SHP77 (cell line): Measurements from ENCODE around the gene PLCXD1.

Experiments used
- DNase-seq, 2 experiments: peaks; one replicate each; lab custom pipeline; 2025; lab: John Stamatoyannopoulos, UW

Gene PLCXD1

DNA sequence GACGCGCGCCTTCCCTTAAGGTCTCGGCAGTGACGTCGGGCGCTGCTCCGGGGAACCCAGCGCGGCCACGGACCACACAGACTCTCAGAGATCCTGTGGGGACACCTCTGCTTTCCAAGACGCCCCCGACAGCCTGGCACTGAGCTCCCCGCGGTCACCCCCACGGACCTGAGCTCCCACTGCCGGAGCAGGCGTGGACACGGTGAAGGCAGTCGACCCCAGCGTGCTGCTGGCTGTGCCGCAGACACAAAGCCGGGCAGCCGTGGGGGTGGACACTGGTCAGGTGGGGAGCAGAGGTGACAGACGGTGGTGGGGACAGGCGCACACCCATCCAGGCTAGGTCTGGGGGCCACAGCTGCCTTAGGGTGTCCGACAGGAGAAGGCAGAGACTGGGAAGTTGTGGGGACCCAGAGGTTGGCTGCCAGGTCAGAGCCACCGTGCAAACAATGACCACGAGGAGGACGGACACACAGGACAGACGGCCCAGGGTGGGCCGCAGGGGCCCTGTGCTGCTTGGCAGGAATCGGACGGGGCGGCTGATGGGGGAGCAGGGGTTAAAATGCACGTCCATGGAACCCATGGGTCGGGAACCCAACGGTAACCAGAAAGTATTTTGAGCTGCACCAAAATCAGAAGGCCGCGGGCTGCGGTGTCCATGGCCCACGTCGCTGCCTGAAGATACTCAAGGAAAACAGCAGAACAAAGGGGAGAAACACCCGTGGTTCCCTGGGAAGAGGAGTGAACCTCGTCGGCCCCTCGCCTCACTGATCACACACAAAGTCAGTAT lies 54.0 kb downstream of the PLCXD1 start:
- no peak for DNase-seq

DNA sequence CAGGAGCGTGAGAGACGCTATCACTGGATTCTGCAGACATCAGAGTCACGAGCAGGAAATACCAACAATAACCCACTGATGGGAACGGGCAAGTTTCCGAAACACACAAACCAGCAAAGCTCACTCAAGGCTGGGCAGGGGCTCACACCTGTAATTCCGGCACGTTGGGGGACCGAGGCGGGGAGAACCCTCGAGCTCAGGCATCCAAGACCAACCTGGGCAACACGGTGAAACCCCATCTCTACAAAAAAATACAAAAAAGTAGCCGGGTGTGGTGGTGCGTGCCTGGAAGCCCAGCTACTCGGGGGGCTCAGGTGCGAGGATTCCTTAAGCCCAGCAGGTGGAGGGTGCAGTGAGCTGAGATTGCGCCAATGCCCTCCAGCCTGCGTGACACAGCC lies 54.6 kb downstream of the PLCXD1 start:
- no peak for DNase-seq

DNA sequence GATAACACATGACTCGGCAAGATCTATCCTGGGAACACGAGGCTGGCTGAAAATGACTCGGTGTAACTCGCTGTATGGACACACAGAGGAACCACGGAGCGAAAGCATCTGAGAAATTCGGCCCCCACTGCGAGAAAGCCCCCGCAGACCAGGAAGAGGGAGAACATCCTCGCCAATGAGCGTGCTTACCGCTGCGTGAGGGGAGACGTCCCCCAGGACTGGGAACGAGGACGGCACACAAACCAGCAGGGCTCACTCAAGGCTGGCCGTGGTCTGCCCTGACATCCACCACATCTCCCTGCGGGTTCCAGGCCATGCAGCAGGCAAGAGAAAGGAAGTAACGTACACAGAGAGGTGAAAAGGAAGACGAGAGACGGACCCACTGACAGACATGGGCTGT lies 55.0 kb downstream of the PLCXD1 start:
- DNase-seq: no peak

GRCh38 chrX:337331-337831 lies 56.2 kb downstream of the PLCXD1 start:
- no peak for DNase-seq

- no peak for DNase-seq
Observed at GRCh38 chrX:338281-338835, 57.2 kb downstream of the PLCXD1 start.

GRCh38 chrX:338836-339400 lies 57.7 kb downstream of the PLCXD1 start:
- no peak for DNase-seq

DNA sequence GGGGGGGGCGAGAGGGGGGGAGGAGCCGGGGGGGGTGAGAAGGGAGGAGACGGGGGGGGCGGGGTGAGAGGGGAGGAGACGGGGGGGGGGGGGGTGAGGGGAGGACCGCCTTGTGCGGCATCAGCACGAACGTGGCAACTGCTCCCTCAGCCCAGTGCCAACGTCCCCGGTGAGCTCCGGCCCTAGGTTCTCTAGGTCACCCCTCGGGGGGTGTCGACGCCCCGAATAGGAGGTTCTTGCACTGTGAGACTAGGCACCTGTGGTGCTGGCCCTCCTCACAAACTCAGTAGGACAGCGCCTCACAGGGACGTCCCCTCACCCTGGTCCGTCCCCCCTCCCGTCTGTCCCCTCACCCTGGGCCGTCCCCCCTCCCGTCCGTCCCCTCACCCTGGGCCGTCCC lies 58.9 kb downstream of the PLCXD1 start:
- no peak for DNase-seq

DNA sequence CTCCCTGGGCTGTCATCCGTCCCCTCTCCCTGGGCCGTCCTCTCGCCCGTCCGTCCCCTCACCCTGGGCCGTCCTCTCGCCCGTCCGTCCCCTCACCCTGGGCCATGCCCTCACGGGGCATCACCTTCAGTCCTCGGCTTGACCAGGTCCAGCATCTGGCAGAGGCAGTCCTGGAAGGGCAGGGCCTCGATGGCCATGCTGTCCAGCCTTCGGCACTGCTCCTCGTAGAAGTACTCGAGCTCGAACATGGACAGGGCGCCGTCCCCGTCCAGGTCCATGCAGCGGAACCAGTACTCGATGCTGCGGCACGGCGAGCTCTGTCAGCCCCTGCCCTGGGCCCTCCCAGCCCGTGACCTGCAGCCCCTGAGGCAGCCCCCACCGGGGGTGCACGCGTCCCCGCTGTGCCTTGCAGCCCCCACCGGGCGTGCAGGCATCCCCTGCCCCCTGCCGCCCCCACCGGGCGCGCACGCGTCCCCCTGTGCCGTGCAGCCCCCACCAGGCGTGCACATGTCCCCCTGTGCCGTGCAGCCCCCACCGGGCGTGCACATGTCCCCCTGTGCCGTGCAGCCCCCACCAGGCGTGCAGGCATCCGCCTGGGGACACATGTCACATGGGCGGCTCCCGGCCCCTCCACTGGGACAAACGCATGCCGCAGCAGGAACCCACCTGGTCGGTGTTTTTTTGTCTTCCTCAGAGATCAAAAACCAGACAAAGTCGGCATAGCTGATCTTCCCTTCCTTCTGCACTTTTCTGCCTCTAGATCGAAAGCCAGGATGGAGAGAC lies 59.7 kb downstream of the PLCXD1 start:
- no peak for DNase-seq

DNA sequence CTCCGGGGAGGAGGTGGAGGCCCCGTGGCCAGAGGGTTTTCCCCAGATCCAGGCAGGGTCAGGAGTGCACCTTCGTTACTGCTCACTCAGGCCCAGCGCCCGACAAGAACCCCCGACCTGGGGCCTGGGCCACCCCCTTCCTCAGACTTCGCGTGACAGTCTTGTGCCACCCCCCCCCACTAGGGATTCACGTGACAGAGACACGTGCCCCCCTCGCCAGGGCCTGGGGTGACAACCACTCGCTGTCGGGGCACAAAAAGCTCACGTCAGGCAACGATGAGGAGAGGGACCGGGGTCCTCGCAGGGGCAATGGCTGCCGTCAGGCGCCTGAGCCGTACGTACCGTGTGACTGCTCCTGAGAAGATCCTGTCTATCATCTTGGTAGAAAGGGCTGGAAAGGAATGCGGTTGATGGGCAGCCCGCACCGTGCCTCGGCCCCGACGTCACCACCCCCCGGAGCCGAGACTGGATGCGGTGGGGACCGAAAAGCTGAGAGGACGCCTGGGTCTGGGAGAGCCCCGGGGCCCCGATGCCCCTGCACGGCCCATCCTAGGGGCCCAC lies 60.4 kb downstream of the PLCXD1 start:
- no peak for DNase-seq

GRCh38 chrX:344371-344901 lies 63.3 kb downstream of the PLCXD1 start:
- DNase-seq: no peak

- no peak for DNase-seq
Observed at GRCh38 chrX:345020-345925, 64.1 kb downstream of the PLCXD1 start.

DNA sequence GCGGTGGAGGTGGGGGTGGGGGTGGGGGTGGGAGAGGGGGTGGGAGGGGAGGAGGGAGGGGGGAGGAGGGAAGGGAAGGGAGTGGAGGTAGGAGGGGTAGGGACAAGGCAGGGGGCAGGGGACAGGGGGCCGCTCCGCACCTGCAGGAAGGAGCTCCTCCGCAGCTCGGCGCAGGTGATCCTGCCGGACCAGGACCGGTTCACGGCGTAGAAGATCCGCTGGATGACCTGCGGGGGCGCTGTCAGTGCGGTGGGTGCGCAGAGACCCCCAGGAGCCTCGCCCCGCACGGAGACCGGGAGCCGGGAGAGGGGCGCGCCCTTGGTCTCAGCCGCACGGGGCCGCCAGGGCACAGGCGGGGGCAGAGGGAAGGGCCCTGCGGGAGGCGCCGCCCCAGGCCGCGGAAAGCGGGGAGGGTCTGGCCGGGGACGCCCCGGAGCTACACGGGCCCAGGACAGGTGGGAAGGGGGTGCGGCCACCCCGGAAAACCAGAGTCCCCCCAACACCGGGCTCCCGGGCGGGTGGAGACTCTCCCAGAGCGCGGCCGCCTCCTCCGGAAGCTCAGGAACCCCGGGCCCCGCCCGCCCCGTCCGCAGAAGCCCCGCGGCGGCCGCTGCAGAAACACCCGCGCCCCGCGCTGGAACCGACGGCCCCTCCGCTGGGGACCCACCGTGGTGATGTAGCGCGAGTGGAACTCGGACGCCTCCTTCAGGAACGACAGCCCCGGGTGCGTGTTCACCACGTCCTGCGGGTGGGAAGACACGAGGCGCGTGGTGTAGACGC lies 65.0 kb downstream of the PLCXD1 start:
- DNase-seq: no peak

GRCh38 chrX:347351-348117 lies 66.4 kb downstream of the PLCXD1 start:
- no peak for DNase-seq

DNA sequence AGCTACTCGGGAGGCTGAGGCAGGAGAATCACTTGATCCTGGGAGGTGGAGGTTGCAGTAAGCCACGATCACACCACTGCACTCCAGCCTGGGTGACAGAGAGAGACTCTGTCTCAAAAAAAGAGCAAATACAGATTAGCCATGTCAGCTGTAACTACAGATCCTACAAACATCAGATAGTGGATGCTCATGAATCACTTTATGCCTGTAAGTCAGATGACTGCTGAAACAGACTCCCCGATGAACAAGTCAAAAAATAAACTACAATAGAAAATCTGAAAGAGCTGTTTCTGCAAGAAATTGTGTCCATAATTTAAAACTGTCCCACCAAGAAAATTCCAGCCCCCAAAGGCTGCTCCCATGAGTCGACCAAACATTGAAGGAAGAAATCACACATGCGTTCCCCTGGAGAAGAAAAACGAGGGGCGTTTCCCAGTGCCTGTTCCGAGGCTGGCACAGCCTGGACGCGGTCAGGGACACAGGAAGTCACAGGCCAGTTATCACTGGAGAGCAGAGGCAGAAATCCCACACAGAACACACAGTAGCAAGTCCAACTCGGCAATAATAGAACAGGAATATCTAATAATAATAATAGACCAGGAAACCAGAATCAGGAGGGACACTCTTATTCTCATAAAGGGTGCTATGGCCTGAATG lies 67.4 kb downstream of the PLCXD1 start:
- DNase-seq: no peak

- no peak for DNase-seq
Observed at GRCh38 chrX:349196-349595, 68.0 kb downstream of the PLCXD1 start.

GRCh38 chrX:349702-350101 lies 68.5 kb downstream of the PLCXD1 start:
- DNase-seq: no peak

GRCh38 chrX:350148-350533 lies 69.0 kb downstream of the PLCXD1 start:
- DNase-seq: no peak

DNA sequence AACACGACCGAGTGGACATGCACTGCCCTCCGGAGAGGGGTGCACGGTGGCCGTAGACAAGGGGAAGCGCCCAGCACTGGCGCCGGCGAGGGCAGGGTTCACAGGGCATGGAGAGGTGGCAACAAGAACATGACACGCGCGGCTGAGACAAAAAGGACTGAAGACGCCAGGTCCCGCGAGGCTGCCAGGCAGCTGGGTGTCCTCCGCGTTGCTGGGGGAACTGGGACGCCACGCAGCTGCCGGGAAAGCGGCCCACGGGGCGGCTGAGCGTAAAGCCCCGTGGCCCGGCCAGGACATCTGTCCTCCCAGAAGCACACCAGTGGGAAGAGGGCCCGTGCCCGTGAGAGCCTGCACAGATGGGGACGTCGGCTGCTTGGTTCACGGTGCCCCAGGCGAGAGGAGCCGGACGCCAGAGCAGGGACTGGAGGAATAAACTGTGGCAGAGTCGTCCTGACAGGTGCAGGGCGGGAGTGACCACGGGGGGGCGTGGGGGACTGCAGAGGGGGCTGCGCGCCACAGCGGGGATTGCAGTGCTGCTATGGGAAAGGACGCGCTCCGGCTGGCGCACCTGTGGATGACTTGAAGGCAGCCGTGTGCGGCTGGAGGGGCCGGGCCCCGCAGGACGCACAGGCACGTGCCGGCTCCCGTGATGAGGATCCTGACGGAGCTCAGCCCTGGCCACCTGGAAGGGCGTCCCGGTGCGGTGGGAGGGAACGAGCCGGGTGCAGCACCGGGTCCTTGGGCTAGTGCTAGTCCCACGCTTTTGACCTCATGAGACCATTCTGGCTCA lies 69.5 kb downstream of the PLCXD1 start:
- no peak for DNase-seq
